Measurements from ENCODE around the gene MSL1.

DNA sequence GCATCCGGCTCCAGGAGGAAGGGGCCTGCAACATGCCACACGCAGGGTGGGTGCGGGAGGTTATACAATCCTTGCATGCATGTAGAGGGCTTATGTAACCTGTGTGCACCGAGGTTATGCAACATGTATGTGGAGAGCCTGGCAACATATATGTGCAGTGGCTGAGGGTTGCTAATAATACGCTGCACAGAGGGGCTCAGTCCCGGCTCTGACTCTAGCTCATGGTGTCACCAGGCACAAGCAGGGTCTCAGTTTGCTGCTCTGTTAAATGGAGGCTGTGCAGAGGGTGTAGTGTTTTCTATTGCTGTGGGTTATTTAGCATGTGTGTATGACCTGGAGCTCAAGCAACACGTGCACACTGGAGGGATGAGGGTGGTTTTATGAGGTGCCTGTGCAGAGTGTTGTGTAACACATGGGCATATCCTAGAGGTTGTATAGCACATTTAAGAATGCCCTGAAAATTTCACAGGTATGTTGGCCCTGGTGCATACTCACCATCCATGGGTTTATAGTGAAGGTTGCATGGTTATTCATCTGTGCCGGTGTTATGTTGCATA lies 45.8 kb upstream of the MSL1 start:
- TF ChIP-seq EZH2 (IDR thresholded peaks at IDR 0.05; ENCODE audit: low read length, missing control alignments) (no peak), CTCF (conservative IDR thresholded peaks at IDR 0.05 in 1 of 2, IDR thresholded peaks at IDR 0.05 in 1 of 2; ENCODE audit: low read depth in 1 of 2, low read length in 2 of 2) (no peak)
